ENCODE results near the gene NNT. TPM values are rescaled to one million over a fixed set of nuclear protein-coding genes. Genes with fewer than 3 reads are reported as not detected.
A peak's percentile ranks its signal among the peaks of the same experiment; 100 is the strongest.

NNT gene
- total RNA-seq, 1 experiment from 2014 or later, result 112 TPM

GRCh38 chr5:43652537-43653302 lies 49.7 kb downstream of the NNT start:
- peak in 1 of 2 experiments; percentile 21 for DNase-seq
- no peaks in the 10 kb centered on the region for H4K20me1 ChIP-seq (ENCODE audit: insufficient read depth)
- no peaks in the 10 kb centered on the region for H3K9me2 ChIP-seq (ENCODE audit: insufficient read depth)
- CTCF ChIA-PET, result no interaction called here
- H3K79me2 ChIP-seq (ENCODE audit: low read depth), result no peaks in the 10 kb centered on the region
- no peaks in the 10 kb centered on the region for H3F3A ChIP-seq (ENCODE audit: insufficient read depth, low read depth)
- POLR2A ChIA-PET (ENCODE audit: unreplicated experiment), result no interaction called here
- TF ChIP-seq EZH2 (IDR thresholded peaks at IDR 0.05; ENCODE audit: low read depth), result no peak
- no peak for TF ChIP-seq CTCF (conservative IDR thresholded peaks at IDR 0.05)
- H3K27ac ChIP-seq, result no peak overlapping the region
- H3K4me3 ChIP-seq, result no peak overlapping the region
- H3K4me1 ChIP-seq (replicated peaks; ENCODE audit: insufficient read depth), result no peaks in the 10 kb centered on the region
- H3K9me3 ChIP-seq (ENCODE audit: insufficient read depth, low read depth), result no peaks in the 10 kb centered on the region
- no peak overlapping the region for H3K4me2 ChIP-seq
- H3K27me3 ChIP-seq (ENCODE audit: insufficient read depth, low read depth), result no peaks in the 10 kb centered on the region
- no peaks in the 10 kb centered on the region for H3K36me3 ChIP-seq (ENCODE audit: low read depth)
- H2AFZ ChIP-seq, result no peak overlapping the region
- BruUV-seq (replicated peaks), result no TSS peak
- intact Hi-C loops (cut with micrococcal nuclease; ENCODE audit: unreplicated experiment), result no loop called here

DNA sequence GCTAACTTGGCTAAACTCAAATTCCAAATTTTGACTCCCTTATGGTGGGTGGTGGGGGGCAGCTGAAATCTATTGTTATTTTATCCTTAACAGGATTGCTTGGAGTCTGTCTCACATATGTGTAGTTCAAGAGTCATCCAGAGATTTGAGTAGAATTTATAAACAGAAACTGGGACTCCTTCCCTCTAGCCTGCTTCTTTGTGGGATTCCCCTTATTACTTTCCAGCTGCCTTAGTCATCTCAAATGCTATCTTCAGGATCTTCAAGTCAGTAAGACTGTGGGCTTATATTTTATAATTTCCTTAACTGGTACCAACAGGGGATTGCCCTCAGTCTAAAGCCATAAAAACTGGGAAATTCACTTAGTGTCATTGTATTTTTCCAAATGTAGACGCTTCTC lies 55.5 kb downstream of the NNT start:
- Histone ChIP-seq H3K27me3 (ENCODE audit: insufficient read depth, low read depth) (no peaks in the 10 kb centered on the region), H3K4me2 (no peak overlapping the region), H3K4me1 (replicated peaks; ENCODE audit: insufficient read depth) (no peaks in the 10 kb centered on the region), H4K20me1 (ENCODE audit: insufficient read depth) (no peaks in the 10 kb centered on the region), H3F3A (ENCODE audit: insufficient read depth, low read depth) (no peaks in the 10 kb centered on the region), H3K27ac (no peak overlapping the region), H3K9me3 (ENCODE audit: insufficient read depth, low read depth) (no peaks in the 10 kb centered on the region), H2AFZ (no peak overlapping the region), H3K9me2 (ENCODE audit: insufficient read depth) (no peaks in the 10 kb centered on the region), H3K79me2 (ENCODE audit: low read depth) (no peaks in the 10 kb centered on the region), H3K36me3 (ENCODE audit: low read depth) (no peaks in the 10 kb centered on the region), H3K4me3 (no peak overlapping the region)
- BruUV-seq (replicated peaks), result no TSS peak
- POLR2A ChIA-PET (ENCODE audit: unreplicated experiment), result no interaction called here
- CTCF ChIA-PET, result no interaction called here
- TF ChIP-seq EZH2 (IDR thresholded peaks at IDR 0.05; ENCODE audit: low read depth), result no peak
- TF ChIP-seq CTCF (conservative IDR thresholded peaks at IDR 0.05), result no peak
- DNase-seq, result peak in 1 of 2 experiments; percentile 32
- intact Hi-C loops (cut with micrococcal nuclease; ENCODE audit: unreplicated experiment), result no loop called here

DNA sequence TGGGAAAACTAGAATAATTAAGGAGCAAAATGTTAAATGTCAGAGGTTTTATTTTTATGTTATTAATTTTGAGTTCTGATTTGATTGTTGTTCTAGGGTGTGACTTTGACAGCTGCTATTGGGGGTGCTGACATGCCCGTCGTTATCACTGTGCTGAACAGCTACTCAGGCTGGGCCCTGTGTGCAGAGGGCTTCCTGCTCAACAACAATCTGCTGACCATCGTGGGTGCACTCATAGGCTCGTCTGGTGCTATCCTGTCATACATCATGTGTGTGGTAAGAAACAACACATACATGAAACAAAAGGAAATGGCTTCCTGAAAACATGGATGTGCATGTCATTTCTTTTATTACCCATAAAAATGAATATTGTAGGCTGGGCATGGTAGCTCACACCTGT lies 56.1 kb downstream of the NNT start:
- H3K9me2 ChIP-seq (ENCODE audit: insufficient read depth), result no peaks in the 10 kb centered on the region
- no peak for TF ChIP-seq EZH2 (IDR thresholded peaks at IDR 0.05; ENCODE audit: low read depth)
- no peak for TF ChIP-seq CTCF (conservative IDR thresholded peaks at IDR 0.05)
- H3F3A ChIP-seq (ENCODE audit: insufficient read depth, low read depth), result no peaks in the 10 kb centered on the region
- H3K4me1 ChIP-seq (replicated peaks; ENCODE audit: insufficient read depth), result no peaks in the 10 kb centered on the region
- CTCF ChIA-PET, result interaction anchor here (0.6 kb wide), 1 partner anchor 30 kb away, joined by 7 read pairs; no protein-coding TSS in a partner anchor
- H3K4me3 ChIP-seq, result no peak overlapping the region
- H2AFZ ChIP-seq, result no peak overlapping the region
- H3K4me2 ChIP-seq, result no peak overlapping the region
- POLR2A ChIA-PET (ENCODE audit: unreplicated experiment), result no interaction called here
- no peaks in the 10 kb centered on the region for H3K9me3 ChIP-seq (ENCODE audit: insufficient read depth, low read depth)
- H3K27me3 ChIP-seq (ENCODE audit: insufficient read depth, low read depth), result no peaks in the 10 kb centered on the region
- H3K36me3 ChIP-seq (ENCODE audit: low read depth), result no peaks in the 10 kb centered on the region
- no TSS peak for BruUV-seq (replicated peaks)
- no peak overlapping the region for H3K27ac ChIP-seq
- H4K20me1 ChIP-seq (ENCODE audit: insufficient read depth), result no peaks in the 10 kb centered on the region
- H3K79me2 ChIP-seq (ENCODE audit: low read depth), result no peaks in the 10 kb centered on the region
- peak in 1 of 2 experiments; percentile 32 for DNase-seq
- intact Hi-C loops (cut with micrococcal nuclease; ENCODE audit: unreplicated experiment), result no loop called here

All from PC-9 (cell line).